ENCODE data around the gene FBRSL1. TPM values are rescaled to one million over a fixed set of nuclear protein-coding genes. Genes with fewer than 3 reads are reported as not detected.

Gene FBRSL1
- total RNA-seq, 1 donor from 2014 or later, result 17.1 TPM

DNA sequence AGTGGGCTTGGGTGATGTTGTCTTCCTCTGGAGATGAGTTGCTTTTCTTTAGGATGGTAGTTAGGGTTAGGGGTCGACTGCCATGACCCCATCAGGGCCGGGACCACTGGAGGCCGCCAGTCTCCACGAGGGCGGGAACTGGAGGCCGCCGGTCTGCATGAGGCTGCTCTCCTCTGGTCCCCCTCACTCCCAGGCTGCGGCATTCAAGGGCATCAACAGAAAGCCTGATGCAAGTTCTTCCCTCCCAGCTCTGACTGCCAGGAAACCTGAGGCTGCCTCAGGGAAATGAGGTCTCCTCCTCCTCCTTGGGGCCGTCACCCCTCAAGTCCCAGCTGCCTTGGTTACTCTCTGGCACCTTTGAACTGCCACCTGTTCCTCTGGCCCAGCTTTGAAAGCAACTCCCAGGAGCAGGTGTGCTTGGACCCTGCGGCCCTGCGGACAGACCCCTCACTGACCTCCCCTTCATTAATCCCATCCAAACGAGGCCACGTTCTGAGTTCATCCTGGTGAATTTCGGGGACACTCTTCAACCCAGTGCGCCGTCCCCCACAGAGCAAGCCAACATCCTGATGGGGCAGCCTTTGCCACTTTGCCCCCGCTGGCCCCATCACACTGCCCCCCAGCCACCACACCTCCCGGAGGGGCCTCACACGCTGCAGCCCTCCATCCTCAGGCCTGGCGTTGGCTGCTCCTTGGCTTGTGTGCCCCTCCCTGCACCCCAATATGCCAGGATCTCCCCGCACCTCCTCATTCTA lies 37.2 kb upstream of the FBRSL1 start:
- Histone ChIP-seq H3K36me3 (ENCODE audit: control insufficient read depth, insufficient read depth, low read length) (no peaks in the 10 kb centered on the region), H3K4me3 (ENCODE audit: low read depth, low read length) (no peak overlapping the region), H3K27me3 (ENCODE audit: control insufficient read depth, insufficient read depth, low read length) (no peaks in the 10 kb centered on the region)
- FAIRE-seq (no peak), DNase-seq (ENCODE audit: low read depth) (no peak)
- TF ChIP-seq, protein P1, sequence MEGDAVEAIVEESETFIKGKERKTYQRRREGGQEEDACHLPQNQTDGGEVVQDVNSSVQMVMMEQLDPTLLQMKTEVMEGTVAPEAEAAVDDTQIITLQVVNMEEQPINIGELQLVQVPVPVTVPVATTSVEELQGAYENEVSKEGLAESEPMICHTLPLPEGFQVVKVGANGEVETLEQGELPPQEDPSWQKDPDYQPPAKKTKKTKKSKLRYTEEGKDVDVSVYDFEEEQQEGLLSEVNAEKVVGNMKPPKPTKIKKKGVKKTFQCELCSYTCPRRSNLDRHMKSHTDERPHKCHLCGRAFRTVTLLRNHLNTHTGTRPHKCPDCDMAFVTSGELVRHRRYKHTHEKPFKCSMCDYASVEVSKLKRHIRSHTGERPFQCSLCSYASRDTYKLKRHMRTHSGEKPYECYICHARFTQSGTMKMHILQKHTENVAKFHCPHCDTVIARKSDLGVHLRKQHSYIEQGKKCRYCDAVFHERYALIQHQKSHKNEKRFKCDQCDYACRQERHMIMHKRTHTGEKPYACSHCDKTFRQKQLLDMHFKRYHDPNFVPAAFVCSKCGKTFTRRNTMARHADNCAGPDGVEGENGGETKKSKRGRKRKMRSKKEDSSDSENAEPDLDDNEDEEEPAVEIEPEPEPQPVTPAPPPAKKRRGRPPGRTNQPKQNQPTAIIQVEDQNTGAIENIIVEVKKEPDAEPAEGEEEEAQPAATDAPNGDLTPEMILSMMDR (IDR thresholded peaks at IDR 0.05; ENCODE audit: insufficient read depth, low read length, severe bottlenecking), result no peak

DNA sequence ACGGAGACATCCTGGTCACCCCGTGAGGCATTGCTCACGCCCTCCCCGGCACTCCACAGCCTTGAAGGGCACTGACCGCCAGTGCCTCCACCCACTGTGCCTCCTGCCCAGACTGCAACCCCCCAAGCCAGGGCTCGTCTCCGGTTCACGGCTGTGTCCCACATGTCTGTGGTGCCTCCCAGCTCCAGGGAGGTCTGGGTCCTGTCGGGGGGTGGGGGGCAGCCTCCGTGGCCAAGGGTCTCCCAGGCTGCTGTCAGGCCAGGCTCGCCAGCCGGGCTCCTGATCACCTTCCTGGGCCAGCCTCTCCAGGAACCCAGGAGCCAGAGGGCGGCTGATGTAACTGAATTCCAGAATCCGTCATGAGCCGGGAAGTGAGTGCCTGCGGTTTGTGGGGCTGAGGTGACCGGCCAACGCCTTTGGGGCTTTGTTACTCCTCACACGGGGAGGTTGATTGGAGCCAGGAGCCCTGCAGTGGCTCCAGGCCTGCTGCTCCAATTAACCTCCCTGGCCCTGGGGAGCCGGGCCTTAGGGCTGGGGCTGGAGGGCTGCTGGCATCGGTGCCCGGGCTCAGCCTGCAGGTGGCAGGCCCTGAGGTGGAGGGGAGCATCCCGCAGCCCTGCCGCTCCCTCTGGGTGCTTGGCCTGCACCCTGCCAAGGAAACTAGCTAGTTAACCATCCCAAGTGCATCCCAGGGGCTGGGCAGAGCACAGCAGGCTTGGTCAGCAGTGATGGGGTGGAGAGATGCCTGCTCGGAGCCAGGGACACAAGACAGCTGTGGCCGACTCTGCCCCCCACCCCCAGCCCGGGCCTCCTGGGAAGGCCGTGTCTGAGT lies 36.4 kb upstream of the FBRSL1 start:
- TF ChIP-seq, protein P1 (IDR thresholded peaks at IDR 0.05; ENCODE audit: insufficient read depth, low read length, severe bottlenecking), result no peak
- H3K27me3 ChIP-seq (ENCODE audit: control insufficient read depth, insufficient read depth, low read length), result no peaks in the 10 kb centered on the region
- no peak overlapping the region for H3K4me3 ChIP-seq (ENCODE audit: low read depth, low read length)
- DNase-seq (ENCODE audit: low read depth), result no peak
- FAIRE-seq, result no peak
- no peaks in the 10 kb centered on the region for H3K36me3 ChIP-seq (ENCODE audit: control insufficient read depth, insufficient read depth, low read length)

DNA sequence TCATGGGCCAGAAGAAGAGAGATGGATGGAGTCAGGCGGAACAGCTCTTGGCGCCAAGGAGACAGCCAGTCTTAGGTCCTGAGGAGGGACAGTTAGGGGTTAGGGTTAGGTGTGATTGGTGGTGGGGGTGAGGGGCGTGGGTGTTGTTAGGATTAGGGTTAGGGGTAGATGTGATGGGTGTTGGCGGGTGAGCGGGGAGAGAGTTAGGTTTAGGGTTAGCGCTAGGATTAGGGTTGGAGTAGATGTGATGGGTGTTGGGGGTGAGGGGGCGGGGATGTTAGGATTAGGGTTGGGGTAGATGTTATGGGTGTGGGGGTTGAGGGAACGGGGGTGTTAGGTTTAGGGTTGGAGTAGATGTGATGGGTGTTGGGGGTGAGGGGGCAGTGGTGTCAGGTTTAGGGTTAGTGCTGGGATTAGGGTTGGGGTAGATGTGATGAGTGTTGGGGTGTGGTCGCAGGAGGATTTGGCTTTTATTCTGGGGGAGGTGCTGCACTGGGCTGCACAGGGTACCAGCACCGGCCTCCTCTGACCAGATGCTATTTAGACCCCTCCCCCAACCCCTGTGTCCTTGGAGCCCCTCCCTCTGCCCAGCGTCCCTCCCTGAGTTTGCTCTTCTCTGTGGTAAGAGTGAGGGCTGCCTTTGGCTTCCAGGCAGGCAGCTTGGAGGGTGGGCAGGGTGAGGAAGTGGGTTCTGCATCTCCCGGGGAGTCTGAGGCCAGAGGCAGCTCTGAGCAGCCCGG lies 35.6 kb upstream of the FBRSL1 start:
- Histone ChIP-seq H3K36me3 (ENCODE audit: control insufficient read depth, insufficient read depth, low read length) (no peaks in the 10 kb centered on the region), H3K27me3 (ENCODE audit: control insufficient read depth, insufficient read depth, low read length) (no peaks in the 10 kb centered on the region), H3K4me3 (ENCODE audit: low read depth, low read length) (no peak overlapping the region)
- DNase-seq (ENCODE audit: low read depth) (no peak), FAIRE-seq (no peak)
- TF ChIP-seq, protein P1 (IDR thresholded peaks at IDR 0.05; ENCODE audit: insufficient read depth, low read length, severe bottlenecking), result no peak

DNA sequence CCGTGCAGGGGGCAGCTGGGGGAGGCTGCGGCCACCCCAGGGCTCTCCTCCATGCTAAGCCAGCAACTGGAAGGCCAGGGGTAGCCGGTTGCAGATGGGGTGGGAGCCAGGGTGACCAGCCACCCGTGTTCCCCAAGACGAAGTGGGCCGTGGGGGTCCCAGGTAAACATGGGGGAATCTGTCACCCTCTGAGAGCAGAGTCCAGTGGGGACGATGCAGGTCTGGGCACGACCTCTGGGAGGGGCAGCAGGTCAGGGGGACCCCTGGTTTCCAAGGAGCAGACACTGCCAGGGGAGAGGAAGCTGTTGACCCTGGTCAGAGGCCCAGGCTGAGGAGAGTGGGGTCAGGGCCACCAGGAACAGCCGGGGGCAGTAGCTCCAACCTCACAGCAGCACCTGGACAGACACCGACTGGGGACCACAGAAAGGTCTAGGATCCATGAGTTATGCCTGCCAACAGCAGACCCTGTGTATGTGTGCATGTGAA lies 35.0 kb upstream of the FBRSL1 start:
- Histone ChIP-seq H3K27me3 (ENCODE audit: control insufficient read depth, insufficient read depth, low read length) (no peaks in the 10 kb centered on the region), H3K36me3 (ENCODE audit: control insufficient read depth, insufficient read depth, low read length) (no peaks in the 10 kb centered on the region), H3K4me3 (ENCODE audit: low read depth, low read length) (no peak overlapping the region)
- FAIRE-seq, result no peak
- TF ChIP-seq, protein P1 (IDR thresholded peaks at IDR 0.05; ENCODE audit: insufficient read depth, low read length, severe bottlenecking), result no peak
- no peak for DNase-seq (ENCODE audit: low read depth)

DNA sequence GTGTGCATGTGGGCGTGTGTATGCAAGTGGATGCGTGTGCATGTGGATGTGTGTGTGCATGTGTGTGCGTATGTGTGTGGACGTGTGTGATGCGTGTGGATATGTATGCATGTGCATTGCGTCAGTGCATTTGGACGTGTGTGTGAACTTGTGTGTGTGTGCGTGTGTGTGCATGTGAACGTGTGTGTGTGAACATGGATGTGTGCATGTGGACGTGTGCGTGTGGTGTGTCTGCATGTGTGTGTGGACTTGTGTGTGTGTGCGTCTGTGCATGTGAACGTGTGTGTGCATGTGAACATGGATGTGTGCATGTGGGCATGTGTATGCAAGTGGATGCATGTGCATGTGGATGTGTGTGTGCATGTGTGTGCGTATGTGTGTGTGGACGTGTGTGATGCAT lies 34.4 kb upstream of the FBRSL1 start:
- Histone ChIP-seq H3K27me3 (ENCODE audit: control insufficient read depth, insufficient read depth, low read length) (no peaks in the 10 kb centered on the region), H3K36me3 (ENCODE audit: control insufficient read depth, insufficient read depth, low read length) (no peaks in the 10 kb centered on the region), H3K4me3 (ENCODE audit: low read depth, low read length) (no peak overlapping the region)
- DNase-seq (ENCODE audit: low read depth) (no peak), FAIRE-seq (peak; percentile 100)
- TF ChIP-seq, protein P1 (IDR thresholded peaks at IDR 0.05; ENCODE audit: insufficient read depth, low read length, severe bottlenecking), result no peak
